Measurements from ENCODE around the gene ANGPTL8. TPM values are rescaled to one million over a fixed set of nuclear protein-coding genes. Genes with fewer than 3 reads are reported as not detected.

Gene ANGPTL8
- total and polyA plus RNA-seq, 2 of the 4 experiments (the other 2 are of a cell fraction), result not detected

- Histone ChIP-seq H2BK120ac (ENCODE audit: low read depth, low read length) (no peak overlapping the region), H3K4me3 (ENCODE audit: insufficient read depth, low read depth, low read length) (no peak overlapping the region), H2BK20ac (ENCODE audit: low read depth, low read length) (no peak overlapping the region), H3K18ac (ENCODE audit: low read depth, low read length) (no peak overlapping the region), H3K9me1 (ENCODE audit: insufficient read depth, low read length) (no peaks in the 10 kb centered on the region), H3K56ac (ENCODE audit: extremely low read depth, insufficient read depth, low read length) (no peak overlapping the region), H3K4me1 (ENCODE audit: control insufficient read depth, insufficient read depth, low read length) (no peaks in the 10 kb centered on the region), H3K9me3 (ENCODE audit: control insufficient read depth, insufficient read depth, low read length) (no peaks in the 10 kb centered on the region), H2AFZ (replicated peaks; ENCODE audit: low read length, poor library complexity) (no peak overlapping the region), H4K20me1 (ENCODE audit: insufficient read depth, low read length) (no peaks in the 10 kb centered on the region), H3K14ac (replicated peaks; ENCODE audit: low read depth, low read length) (no peak overlapping the region), H3K23ac (ENCODE audit: low read depth, low read length) (no peak overlapping the region), H2BK5ac (ENCODE audit: low read depth, low read length, poor library complexity, severe bottlenecking) (no peak overlapping the region), H3K27ac (ENCODE audit: insufficient read depth, low read length) (no peak overlapping the region), H4K8ac (ENCODE audit: low read depth in 2 of 2, low read length in 2 of 2) (no peak overlapping the region), H4K91ac (ENCODE audit: insufficient read depth, low read depth, low read length) (no peak overlapping the region), H3K79me1 (ENCODE audit: low read depth in 1 of 2, low read length in 2 of 2) (no peaks in the 10 kb centered on the region), H2AK9ac (replicated peaks; ENCODE audit: low read depth, low read length, poor library complexity) (no peak overlapping the region), H2BK15ac (ENCODE audit: low read depth, low read length) (no peak overlapping the region; the same call in 2 of the 3 replicates), H3K36me3 (ENCODE audit: control insufficient read depth, insufficient read depth, low read length) (no peaks in the 10 kb centered on the region), H4K5ac (ENCODE audit: low read depth, low read length) (no peak overlapping the region), H3K4ac (ENCODE audit: low read depth, low read length) (no peak overlapping the region), H3K4me2 (ENCODE audit: low read depth, low read length) (no peak overlapping the region), H3K9ac (ENCODE audit: low read depth, low read length) (no peak overlapping the region), H3K27me3 (ENCODE audit: control insufficient read depth, insufficient read depth, low read length) (peaks cover 3% of the 10 kb centered on the region; the same call in 1 of the 2 replicates), H2AK5ac (ENCODE audit: low read depth, low read length) (no peak overlapping the region)
- CTCF ChIA-PET, result interaction anchor here (1.8 kb wide), 1 partner anchor 9 kb away, joined by 7 read pairs; no protein-coding TSS in a partner anchor
- in situ Hi-C loops (cut with MboI; ENCODE audit: low sequenced_read_pairs) (no loop called here), intact Hi-C loops (cut with micrococcal nuclease) (no loop called here), dilution Hi-C loops (cut with HindIII; ENCODE audit: low sequenced_read_pairs, unreplicated experiment) (no loop called here)
- POLR2A ChIA-PET (ENCODE audit: unreplicated experiment), result no interaction called here
- no TSS peak for BruUV-seq (replicated peaks)
- DNase-seq (no peak), ATAC-seq (ENCODE audit: low read depth) (no peak)
- TF ChIP-seq POLR2A (IDR thresholded peaks at IDR 0.05; ENCODE audit: low read depth, low read length) (no peak), MAFK (IDR thresholded peaks at IDR 0.05; ENCODE audit: low read depth, low read length) (no peak), BHLHE40 (IDR thresholded peaks at IDR 0.05; ENCODE audit: low read depth, low read length) (no peak), FOS (IDR thresholded peaks at IDR 0.05; ENCODE audit: low read depth, low read length) (no peak), CEBPB (IDR thresholded peaks at IDR 0.05; ENCODE audit: low read depth, low read length) (no peak), NFE2L2 (IDR thresholded peaks at IDR 0.05; ENCODE audit: low read depth, low read length) (no peak)
- WGBS, 2 experiments (ENCODE audit: extremely low coverage in 2 of 2, insufficient read length in 1 of 2), result no CpG with 5 or more reads among the region's 6 CpGs
Observed at GRCh38 chr19:11284515-11284914, 45.1 kb downstream of the ANGPTL8 start.

All from IMR-90 (cell line).